Measurements from ENCODE around the gene HMGCS2.

DNA sequence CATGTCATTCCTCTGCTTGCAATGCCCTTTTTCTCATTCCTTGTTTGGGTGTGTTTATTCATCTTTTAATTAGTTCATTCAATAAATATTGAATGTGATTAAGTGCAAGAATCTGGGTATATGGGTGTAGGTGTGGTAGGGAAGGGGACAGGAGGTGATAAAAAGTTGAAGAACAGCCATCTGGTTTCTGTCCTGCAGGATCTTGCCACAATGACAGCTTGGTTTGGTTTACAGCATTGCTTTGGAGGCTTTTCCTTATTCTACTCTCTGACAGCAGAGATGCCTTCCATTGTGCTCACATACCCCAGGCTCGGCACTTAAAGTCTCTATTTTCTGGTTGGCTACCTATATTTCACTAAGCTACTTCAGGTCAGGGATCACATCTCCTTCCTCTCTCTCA lies 45.6 kb upstream of the HMGCS2 start:
- TF ChIP-seq, protein P1, sequence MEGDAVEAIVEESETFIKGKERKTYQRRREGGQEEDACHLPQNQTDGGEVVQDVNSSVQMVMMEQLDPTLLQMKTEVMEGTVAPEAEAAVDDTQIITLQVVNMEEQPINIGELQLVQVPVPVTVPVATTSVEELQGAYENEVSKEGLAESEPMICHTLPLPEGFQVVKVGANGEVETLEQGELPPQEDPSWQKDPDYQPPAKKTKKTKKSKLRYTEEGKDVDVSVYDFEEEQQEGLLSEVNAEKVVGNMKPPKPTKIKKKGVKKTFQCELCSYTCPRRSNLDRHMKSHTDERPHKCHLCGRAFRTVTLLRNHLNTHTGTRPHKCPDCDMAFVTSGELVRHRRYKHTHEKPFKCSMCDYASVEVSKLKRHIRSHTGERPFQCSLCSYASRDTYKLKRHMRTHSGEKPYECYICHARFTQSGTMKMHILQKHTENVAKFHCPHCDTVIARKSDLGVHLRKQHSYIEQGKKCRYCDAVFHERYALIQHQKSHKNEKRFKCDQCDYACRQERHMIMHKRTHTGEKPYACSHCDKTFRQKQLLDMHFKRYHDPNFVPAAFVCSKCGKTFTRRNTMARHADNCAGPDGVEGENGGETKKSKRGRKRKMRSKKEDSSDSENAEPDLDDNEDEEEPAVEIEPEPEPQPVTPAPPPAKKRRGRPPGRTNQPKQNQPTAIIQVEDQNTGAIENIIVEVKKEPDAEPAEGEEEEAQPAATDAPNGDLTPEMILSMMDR (IDR thresholded peaks at IDR 0.05), result no peak
- no peak for TF ChIP-seq POLR2A (IDR thresholded peaks at IDR 0.05)
